Stimulated activated CD8-positive, alpha-beta memory T cell treated with anti-CD3 and anti-CD28 coated beads, Interleukin-7, amount 100 ng/mL, for 48 hours (primary cell): Measurements from ENCODE around the gene EVA1A.

Source experiments
- DNase-seq, 2 donors: peaks; one replicate each; pipeline ENCODE4 v3.0.0-alpha.2; 2020; ENCODE audit warnings: low read depth in 1 of 2; ENCODE audit errors: extremely low read depth in 1 of 2

Gene EVA1A

DNA sequence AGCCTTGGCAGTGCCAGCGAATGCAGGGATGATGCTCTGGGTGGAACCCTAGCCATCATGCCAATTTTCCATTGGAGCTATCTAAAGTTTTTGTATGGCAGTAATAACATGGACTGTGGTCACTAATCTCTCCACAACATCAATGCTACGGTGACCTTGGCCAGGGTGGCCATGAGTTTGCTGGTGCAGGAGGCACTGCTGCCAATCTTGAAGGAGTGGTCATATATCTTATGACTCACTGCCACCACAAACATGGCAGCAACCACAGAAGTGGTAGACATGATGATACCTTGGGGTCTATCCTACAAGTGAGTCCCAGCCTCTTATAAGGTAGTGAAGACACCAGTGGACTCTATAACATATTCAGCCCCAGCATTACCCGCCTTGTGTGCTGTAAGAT, 104.6 kb downstream of the EVA1A start:
- no peak for DNase-seq

DNA sequence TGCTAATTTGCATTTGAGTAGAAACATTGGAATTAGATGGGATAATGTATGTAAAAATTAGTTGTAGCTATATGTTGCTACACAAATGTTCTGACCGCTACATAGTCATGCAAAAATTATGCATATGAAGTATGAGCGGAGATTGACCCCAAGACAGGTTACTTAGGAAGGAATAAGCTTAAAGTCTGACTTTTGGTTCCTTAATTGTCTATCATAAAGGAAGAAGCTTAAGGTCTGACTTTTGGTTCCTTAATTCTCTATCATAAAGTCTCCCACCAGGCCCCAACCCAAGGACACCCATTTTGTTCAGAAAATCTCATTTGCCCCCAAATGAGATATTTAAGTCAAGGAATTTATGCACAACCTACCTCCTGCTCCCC, 106.5 kb downstream of the EVA1A start:
- DNase-seq = no peak

DNA sequence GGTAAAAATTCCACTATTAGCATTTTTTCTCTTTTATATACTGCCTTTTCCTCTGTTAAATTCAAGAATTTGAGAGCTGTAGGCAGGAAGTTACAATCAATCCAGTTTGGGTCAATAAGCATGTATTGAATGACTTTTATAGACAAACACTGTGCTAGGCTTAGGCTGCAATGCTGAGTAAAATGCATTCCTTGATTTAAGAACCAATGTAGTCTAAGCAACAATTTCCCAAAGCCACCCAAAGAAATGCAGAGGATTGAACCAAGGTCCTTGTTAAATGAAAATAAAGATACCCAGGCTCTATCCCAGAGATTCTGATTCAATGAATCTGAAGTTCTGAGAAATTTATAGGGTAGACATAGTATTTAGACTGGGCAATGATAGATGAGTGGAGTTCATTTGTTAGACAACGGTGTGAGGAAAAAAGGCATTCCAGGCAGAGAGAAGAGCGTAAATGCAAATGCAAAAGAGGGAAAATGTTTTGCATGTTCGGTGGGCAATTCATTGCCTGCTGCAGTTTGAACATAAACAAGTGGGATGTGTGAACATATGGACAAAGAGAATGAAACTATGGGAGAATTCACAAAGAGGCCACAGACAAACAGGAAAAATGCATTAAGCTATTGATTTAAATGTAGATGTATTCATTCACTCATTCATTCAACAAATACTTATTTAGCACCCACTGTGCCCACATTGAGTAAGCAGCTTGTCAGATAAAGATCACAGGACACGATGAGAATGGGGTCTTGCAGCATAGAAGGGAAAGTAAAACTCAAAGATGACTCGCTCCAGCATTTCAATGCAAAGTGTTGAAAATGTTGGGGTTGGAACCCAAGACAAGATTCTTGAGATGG, 107.1 kb downstream of the EVA1A start:
- DNase-seq = no peak

DNA sequence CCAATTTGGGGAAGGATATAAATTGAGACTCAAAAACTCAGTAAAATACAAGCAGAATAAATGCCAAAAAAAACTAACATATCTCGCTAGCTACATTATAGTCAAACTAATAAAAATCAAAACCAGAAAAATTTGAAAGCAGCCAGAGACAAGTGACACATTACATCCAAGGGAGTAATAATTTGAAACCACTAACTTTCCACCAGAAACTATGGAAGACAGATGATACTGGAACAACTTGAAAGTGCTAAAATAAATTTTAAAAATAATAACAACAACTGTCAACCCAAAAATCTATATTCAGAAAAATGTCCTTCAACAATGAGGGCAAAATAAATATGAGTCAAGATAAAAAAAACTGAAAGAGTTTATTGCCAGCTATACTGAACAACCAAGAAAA, 110.7 kb downstream of the EVA1A start:
- no peak for DNase-seq

DNA sequence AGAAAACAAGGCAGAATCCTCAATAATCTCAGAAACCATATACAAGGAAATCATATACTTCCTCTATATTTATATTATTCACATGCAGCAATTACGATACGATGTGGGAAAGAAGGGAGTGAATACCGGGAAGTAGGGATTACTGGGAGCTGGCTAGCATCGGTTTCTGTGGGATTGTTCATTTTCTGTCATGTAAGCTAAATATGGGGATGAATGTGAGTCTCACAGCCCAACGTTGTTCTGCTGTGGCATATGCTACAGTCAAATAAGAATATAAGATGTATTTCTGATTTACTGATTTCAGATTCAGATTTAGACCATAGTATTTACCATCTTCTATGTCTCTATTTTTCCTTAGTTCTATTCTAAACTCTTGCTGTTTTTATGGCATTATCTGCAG, 113.6 kb downstream of the EVA1A start:
- no peak for DNase-seq
